GM18517 (cell line): Measurements from ENCODE around the gene MGRN1.
A peak's percentile ranks its signal among the peaks of the same experiment; 100 is the strongest.

ENCODE experiments used
- ATAC-seq: cut with Tn5 transposase; IDR thresholded peaks from one replicate; pipeline ENCODE4 v1.9.1; 2021; ENCODE audit warnings: mild to moderate bottlenecking, moderate library complexity; ENCODE audit not compliant: unreplicated experiment

The MGRN1 gene

DNA sequence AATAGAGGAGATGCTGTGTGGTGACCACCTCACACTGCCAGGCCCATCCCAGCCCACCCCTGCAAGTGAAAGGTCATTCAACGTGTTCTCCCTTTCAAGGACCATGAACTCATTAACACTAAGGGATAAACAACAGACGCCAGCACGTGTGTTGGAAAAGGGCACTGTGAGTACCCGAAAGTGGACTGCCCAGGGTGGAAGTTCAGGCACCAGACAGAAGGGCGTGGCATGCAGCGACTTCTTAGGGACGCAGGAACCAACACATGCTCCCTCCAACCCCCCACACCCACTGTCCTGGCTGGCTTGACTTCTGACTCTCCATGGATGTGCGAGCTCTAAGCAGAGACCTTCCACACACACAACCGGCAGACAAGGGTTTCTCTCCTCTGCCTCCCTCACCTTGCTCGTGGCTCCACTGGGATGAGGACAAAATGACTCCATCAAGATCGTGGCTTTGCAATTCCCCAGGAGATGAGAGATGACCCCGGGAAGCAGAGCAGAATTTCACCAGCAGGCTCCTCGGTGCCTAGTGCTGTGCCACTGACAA is 20.9 kb upstream of the MGRN1 start:
- ATAC-seq = no peak

DNA sequence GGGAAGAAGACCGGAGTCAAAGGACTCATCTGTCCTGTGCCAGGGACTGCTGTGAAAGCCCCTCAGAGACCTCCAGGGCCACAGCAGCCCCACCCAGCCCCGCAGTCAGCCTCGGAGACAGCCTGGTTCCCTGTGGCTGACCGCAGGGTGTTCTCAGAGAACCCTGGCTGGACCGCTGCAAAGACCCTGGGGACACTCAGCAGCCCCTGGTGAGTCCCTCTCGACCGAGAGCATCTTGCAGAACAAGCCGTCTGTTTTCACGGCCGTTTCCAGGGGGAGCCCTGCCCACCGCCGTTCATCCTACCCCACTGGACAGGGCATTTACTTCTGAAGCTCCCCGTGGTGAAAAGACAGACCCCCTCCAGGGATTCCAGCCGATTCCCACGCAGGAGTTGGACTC is 20.2 kb upstream of the MGRN1 start:
- no peak for ATAC-seq

DNA sequence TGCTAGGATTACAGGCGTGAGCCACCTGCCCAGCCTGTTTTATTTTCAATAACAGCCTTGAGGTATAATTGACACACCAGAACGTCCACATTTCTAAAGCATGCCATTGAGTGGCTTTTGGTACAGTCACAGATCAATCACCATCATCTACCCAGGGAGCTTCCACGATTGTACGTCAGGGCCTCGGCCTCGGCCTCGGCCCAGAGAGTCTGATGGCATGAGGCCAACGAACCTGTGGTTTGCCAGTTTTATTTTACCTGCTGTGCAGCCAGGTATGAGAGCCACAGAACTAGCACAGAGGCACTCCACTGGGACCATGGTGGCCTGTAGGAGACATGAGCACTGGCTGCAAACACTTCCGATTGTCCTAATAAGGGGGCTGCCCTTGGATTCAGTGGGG is 18.3 kb upstream of the MGRN1 start:
- ATAC-seq = no peak

DNA sequence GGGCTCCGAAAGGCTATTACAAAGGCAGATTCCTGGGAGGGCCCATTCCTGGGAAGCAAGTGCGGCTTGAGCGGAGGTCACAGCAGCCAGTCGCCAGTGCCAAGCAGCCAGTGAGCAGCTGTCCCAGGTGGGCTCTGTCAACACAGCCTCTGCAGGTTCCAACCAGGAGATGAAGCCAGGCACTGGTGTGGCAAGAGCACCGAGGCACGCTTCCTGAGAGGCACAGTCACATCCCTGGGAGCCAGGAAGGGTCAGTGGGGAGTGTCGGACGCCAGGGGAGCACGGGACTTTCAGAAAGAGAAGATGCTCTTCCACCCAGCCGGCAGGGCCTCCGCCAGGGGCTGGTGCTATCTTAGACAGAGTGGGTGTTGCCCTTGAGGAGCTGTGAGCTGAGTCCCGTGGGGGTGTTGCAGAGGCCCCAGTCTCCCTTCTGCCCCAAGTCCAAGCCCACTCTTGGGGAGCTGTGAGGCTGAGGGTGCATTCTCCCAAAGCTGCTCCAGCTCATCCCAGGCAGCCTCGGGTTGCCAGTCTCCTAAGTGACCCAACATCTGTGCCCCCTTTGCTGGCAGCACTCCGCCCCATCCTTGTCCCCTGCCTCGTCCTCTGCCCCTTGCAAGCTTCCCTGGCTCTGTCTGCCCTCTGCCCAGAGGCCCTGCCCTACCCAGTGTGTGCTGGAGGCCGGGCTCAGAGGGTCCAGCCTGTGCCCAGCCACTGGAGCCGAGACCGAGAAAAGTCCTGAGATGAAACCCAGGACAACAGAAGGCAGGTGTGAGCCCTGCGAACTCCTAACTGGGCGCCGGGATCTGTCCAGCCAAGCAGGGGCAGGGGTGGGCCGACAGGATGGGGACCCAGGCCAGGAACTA is 16.6 kb upstream of the MGRN1 start:
- no peak for ATAC-seq

DNA sequence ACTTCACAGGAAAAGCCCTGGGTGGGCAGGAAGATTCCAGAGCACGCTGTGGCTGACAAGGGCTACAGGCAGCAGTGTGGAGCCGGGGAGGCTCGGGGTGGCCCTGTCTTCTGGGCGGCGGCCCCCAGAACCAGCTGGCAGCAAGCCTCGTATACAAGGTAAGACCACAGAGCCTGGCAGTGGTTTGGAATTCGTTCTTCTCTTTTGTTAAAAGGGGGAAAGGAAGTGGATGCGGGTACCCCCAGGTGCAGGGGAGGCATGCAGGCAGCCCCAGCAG is 16.0 kb upstream of the MGRN1 start:
- ATAC-seq = no peak

DNA sequence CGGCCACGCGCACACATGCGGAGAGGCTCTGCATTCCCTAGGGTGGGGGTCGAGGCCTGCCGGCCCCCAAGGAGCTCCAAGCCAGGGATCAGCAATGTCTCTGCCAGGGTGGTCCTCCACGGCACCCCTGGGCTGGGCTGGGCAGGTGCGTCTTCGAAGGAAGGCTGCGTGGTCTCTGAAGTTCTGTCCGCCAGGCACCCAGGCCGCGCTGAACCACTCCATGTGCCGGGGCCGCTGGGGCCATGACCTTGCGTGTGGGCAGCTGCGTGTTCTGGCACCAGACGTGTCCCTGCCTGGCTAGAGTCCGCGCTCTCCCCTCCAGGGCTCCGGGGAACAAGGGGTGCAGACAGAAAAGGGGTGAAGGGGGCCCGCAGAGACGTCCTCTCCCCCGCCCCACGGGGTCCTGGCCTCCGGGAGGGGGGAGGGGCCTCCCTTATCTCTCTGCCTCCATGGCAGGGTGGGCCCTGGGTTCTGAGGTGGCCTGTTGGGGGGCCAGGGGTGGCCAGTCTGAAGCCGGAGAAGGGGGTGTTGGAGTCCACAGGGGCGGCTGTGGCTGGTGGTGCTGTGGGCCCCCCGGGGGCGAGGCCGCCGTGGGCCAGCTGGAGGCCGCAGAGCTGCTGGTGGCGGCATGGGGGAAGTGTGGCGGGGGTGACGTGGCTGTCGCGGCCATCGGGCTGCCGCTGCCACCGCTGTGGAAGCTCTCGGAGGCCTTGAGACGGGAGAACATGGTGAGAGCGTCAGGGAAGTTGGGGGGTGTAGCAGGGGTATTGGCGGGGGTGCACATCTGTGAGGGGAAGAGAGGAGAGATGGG is 15.2 kb upstream of the MGRN1 start:
- ATAC-seq = no peak

DNA sequence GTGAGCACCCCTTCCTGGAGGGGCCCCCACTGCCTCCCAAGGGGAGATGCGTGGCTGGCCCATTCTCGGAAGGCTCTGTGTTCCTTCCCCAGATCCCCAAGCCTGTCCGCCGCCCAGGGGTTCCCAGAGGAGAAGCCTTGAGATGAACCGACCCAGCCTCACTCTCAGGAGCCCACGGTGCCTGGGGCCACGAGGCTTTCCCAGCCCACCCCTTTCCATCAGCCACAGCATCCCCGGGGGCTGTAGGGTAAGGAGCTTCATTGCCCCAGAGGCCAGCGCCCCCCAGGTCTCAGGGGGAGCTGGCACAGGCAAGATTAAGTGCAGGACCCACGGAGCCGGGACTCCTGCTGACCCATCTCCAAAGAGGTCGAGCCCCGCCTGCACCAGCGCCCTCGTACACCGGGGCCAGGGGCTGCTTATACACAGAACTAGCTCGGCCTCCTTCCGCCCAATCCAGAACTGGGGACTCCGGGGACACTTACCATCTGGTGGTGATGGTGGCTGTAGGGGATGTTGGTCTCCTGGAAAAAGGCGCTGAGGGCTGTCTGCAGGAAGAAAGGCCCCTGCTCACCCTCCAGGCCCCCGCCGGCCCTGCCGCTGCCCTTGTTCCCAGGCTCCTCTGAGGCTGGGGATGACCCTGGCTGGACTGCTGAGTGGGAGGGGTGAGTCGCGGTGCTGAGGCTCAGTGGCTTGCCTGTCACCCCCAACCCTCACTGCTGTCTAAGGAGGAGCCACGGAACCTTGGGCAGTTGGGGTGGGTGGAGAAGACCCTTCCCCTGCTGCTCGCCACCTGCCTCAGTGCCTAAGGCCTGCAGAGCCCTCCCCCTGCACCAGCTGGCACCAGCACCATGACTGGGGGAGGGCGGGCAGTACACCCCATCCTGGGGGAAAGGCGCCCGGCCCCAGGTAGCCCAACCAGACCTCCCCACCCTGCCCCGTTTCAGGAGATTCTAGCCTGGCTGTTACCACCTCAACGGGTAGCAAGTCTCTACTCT is 14.3 kb upstream of the MGRN1 start:
- ATAC-seq = no peak

DNA sequence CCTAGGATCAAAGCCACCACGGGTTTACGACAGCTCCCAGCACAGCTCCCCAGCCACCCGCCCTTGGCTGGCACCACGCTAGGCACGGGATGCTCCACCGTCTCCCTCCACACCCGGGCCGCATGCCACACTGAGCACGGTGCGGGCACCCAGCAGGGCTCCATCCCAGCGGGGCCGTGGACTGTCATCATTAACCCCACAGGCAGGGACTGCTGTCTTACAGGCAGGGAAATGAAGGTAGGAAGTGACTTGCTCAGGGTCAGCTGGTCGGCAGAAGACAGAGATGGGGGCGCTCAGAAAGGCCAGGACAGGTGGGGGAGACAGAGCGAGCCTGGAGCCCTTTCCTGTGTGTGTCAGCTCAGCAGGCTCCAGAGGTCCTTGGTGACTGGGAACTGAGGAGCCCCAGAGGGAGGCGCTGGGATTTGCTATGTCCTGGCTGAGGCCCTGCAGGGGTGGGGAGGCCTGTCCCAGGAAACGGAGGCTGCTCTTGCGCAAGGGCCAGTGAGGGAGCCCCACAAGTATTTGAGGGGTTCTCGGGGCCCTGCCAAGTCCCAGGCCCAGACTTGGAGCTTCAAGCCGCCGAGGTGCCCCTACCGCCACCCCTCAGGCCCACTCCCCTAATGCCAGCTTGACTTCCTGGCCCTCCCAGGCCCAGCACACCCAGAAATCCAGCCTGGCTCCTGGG is 13.1 kb upstream of the MGRN1 start:
- no peak for ATAC-seq

DNA sequence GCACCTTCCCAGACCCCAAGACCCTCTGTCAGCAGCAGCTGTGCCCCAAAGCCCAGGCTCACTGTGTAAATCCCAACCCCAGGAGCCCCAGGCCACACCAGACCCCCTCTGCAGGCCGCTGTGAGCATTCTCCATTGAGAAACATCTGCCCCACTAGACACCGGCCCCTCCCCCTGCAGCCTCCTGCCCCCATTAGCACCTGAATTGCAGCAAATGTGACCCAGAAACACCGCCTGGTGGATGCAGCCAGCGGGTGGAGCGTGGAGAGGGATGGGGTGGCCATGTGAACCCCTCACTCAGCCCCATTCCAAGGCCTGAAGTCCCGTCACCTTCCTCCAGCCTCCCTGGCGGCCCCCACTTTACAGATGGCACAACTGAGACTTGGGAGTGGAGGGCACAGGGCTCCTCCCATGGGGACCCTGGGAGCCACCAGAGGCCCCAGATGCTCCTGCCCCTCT is 12.1 kb upstream of the MGRN1 start:
- no peak for ATAC-seq

DNA sequence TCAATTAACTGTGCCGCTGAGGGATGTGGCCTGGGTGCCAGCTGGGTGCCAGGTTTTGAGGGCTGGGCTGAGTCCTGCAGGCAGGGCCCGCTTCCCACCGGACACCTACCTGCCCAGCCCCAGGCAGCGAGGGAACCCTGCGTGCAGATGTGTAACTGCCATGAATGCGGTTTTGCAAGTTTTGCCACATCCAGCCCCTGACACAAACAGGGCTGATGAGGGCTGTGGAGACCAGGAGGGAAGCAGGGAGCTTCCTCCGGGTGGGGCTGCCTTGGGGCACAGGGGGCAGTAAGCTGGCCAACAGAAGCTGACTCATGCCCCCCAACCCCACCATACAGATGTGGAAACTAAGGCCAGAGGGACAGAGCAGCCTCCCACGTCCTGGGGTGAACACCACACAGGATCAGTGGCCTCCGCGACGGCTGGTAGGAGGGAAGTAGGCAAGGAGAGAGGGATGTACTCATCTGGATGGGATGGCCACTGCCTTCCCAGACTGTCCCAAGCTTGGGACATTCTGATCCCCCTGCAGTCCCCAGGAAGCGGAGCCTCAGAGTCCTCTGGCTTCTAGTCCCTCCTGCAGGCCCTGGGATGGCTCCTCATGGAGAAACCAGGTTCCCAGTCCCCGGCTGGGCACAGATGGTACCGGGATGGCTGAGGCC is 11.5 kb upstream of the MGRN1 start:
- ATAC-seq = no peak

DNA sequence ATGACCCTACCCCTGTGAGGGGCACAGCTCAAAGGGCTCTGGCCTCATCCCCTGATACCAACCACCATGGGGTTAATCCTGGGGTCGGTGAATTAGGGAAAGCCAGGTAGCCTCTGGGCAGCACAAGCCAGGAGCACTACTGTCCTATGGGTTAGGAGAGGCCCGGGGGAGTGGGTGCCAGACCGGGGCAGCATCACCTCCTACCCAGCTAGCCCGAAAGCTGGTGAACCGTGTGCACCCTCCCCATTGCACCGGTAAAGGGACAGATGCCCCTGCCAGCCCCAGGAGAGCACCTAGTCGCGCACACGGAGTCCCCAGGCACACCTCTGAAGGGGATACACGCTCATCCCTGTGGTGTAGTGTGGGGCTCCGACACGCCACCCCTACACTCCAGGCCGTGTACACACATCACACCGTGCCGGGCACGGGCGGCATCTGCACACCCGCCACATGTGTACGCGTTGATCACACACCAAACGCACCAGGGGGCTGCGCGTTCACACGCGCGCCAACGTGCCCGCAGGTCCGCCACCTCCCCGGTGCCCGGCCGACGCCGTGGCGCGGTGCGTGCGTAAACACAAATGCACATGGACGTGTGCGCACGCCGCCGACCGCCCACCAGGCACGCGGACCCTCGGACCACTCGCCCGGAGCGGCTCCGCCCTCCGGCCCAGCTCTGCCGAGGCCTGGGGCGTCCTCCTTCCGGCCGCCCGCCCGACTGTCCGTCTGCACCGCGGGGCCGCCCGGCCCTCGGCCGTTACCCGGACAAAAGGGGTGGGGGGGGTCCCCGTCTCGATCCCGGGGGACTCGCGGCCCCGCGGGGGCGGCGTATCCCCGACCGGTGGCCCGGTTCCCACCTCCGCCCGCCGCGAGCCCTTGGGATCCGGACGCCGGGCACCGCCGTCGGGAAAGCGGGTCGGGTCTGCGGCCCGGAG is 10.7 kb upstream of the MGRN1 start:
- ATAC-seq = no peak

DNA sequence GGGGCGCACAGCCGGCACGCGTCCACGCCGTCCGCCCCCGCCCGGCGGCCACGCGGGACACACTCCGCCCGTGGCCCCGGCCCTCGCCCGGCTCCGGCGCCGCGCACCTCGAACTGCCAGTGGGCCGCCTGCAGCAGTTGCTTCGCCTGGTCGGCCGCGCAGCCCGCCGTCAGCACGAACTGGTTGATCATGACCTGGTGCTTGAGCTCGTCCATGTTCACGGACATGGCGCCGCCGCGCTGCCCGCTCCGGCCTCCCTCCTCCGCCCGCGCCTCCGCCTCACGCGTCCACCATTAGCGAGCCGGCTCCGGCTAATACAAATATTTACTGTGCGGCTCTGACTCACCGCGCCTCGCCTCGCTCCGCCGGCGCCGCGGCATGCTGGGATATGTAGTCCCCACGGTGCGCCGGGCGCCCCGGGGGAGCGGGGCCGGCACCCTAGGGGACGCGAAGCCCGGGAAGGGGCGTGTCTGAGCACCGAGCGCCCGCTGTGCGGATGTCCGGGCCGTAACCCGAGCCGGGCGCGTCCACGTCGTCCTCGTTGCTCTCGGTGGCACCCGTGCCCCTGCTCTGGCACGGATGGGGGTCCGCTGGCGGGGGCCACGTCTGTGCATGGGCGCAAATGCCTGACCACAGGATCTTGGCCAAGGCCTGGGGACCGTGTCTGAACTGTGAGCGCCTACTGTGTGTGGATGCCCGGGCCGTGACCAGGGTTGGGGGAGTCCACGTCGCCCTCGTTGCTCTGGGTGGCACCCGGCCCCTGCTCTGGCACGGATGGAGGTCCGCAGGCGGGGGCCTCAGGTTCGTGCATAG is 9.8 kb upstream of the MGRN1 start, which contains the start of gene UBALD1:
Gene UBALD1 (minus strand): TSS at position 318 of the 813 bp plus-strand sequence. CDS start 91 bp downstream, at position 227.
- ATAC-seq = peak; percentile 56

DNA sequence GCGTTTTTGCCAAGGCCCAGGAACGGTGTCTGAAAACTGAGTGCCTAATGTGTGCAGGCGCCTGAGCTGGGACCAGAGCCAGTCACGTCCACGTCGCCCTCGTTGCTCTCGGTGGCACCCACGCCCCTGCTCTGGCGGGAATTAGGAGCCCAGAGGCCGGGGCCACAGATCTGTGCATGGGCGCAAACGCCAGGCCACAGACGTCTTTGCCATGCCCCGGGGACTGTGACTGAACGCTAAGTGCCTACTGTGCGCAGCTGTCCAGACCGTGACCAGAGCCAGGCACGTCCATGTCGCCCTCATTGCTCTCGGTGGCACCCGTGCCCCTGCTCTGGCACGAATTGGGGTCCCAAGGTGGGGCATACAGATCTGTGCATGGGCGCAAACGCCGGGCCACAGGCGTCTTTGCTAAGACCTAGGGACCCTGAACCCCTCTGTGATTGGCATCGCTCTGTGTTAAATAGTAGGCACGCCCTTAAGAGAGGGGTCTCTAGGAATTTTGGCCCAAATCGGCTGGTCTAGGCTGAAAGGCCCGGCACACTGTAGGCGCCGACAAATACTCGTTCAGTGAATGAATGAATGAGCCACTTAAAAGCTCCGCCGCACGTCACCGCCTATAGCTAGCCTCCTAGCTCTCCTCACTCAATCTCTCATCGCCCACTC is 9.1 kb upstream of the MGRN1 start:
- ATAC-seq = no peak

DNA sequence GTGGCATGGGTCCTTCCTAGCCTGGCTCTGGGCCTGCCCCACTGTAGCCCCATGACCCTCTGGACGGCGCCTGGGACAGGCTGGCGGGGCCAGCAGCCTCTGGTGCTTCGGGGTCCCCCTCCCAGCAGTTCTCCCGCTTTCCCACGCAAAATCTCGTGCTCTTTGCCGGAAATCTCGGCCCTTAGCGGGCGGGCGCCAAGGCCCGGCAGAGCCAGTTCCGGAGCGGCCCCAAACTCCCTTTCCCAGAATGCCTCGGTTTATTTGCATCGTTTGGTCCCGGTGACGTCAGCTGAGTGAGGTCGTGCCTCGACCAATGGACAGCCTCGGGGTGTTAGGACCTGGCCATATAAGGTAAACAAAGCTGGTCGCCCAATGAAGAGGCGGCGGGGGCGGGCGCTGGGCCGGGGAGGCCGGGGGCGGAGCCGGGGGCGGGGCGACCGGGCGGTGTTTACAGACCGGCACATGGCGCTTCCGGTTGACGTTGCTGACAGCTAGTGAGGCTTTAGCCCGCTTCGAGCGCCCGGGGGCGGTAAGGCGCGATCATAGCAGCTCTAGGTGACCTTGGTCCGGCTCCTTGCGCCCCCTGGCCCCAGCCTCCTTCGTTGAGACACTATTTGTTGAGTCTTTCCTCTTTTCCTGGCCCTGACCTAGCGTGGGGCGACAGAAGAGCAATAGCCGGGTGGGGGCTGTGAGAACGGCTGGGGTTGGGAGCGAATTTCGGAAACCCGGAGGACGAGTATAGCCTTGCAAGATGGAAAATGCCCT is 8.4 kb upstream of the MGRN1 start:
- peak; percentile 80 for ATAC-seq

DNA sequence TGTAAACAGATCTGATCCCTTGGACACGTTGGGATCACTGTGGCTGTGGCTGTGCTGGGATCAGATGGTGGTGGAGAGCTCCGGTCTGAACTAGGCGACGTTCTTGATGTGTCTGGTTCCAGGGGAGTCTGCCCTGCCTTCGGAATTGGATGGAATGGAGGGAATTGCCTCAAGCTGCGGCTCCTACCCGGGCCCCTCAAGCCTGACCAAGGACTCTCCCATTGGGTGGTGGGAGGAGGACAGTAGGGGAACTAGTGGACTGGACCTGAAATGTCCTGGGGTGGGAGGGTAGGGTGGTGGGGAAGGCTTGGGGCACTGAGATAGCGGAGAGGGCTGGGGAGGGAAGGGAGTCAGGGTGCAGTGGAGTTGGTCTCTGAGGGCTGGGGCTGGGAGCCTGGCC is 6.7 kb upstream of the MGRN1 start:
- ATAC-seq = no peak

DNA sequence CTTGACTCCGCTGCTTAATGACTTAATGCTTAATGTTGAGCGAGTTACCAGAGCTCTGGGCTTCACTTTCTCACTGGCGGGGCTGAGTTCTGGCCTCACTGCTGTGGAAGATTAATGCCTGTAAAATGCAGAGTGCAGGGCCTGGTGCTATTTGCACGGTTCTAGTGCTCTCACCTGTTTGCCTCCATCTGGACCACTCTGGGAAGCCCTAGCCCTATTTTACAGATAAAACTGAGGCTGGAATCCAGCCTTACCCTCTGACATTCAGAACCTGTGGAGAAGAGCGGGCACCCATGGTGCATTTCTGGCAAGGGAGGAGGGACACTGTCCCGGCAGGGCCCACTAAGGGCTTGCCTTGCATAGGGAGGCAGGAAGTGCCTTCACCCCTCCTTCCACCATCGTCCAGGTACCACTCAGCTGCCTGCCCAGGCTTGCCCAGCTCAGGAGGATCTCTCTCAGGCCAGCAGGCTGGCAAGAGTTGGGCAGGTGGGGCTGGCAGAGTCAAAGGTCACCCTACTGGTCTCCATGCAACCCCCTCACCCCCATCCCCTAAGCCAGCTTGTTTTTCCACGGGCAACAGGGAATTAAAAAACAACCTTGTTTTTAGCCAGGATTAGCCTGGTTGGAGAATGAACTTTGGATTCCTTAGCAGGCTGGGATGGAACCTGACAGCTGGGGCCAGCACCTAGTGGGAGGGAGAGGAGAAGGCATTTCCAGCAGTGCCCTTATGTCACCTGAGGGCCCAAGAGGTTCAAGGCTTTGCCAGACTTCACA is 5.8 kb upstream of the MGRN1 start:
- ATAC-seq = no peak
